ENCODE data around the gene ANKFN1.
"Not testable (repeated sequence)": the region's sequence is repeated elsewhere in the genome, so short reads cannot be mapped to it uniquely, and the experiment has no call there.

ANKFN1 gene

GRCh38 chr17:56288786-56289185, 135.5 kb downstream of the ANKFN1 start:
- DNase-seq (ENCODE audit: low spot score) = not testable (repeated sequence)

GRCh38 chr17:56289321-56289720, 136.0 kb downstream of the ANKFN1 start:
- no peak for DNase-seq (ENCODE audit: low spot score)

- DNase-seq (ENCODE audit: low spot score) = no peak
These were observed 137.0 kb downstream of the ANKFN1 start for GRCh38 chr17:56290101-56290801.

- DNase-seq (ENCODE audit: low spot score) = no peak
These were observed 137.5 kb downstream of the ANKFN1 start for GRCh38 chr17:56290802-56291118.

GRCh38 chr17:56291226-56291805, 138.0 kb downstream of the ANKFN1 start:
- no peak for DNase-seq (ENCODE audit: low spot score)

GRCh38 chr17:56292010-56292409, 138.7 kb downstream of the ANKFN1 start:
- DNase-seq (ENCODE audit: low spot score) = no peak

GRCh38 chr17:56292578-56292977, 139.3 kb downstream of the ANKFN1 start:
- no peak for DNase-seq (ENCODE audit: low spot score)

- DNase-seq (ENCODE audit: low spot score) = no peak
These were observed 143.9 kb downstream of the ANKFN1 start for GRCh38 chr17:56297184-56297583.

GRCh38 chr17:56298846-56299245, 145.6 kb downstream of the ANKFN1 start:
- no peak for DNase-seq (ENCODE audit: low spot score)

GRCh38 chr17:56300144-56300543, 146.9 kb downstream of the ANKFN1 start:
- no peak for DNase-seq (ENCODE audit: low spot score)

- no peak for DNase-seq (ENCODE audit: low spot score)
These were observed 151.7 kb downstream of the ANKFN1 start for GRCh38 chr17:56305007-56305406.

- no peak for DNase-seq (ENCODE audit: low spot score)
These were observed 156.6 kb downstream of the ANKFN1 start for GRCh38 chr17:56309897-56310296.

GRCh38 chr17:56310782-56311181, 157.5 kb downstream of the ANKFN1 start:
- no peak for DNase-seq (ENCODE audit: low spot score)

GRCh38 chr17:56313201-56313600, 159.9 kb downstream of the ANKFN1 start:
- DNase-seq (ENCODE audit: low spot score) = no peak

GRCh38 chr17:56314026-56314425, 160.8 kb downstream of the ANKFN1 start:
- no peak for DNase-seq (ENCODE audit: low spot score)

GRCh38 chr17:56314984-56315602, 161.8 kb downstream of the ANKFN1 start:
- no peak for DNase-seq (ENCODE audit: low spot score)

GRCh38 chr17:56316604-56317003, 163.3 kb downstream of the ANKFN1 start:
- no peak for DNase-seq (ENCODE audit: low spot score)

GRCh38 chr17:56317351-56318208, 164.3 kb downstream of the ANKFN1 start:
- DNase-seq (ENCODE audit: low spot score) = no peak

GRCh38 chr17:56319531-56319930, 166.3 kb downstream of the ANKFN1 start:
- peak; percentile 16 for DNase-seq (ENCODE audit: low spot score)

GRCh38 chr17:56320443-56320842, 167.2 kb downstream of the ANKFN1 start:
- DNase-seq (ENCODE audit: low spot score) = no peak

- DNase-seq (ENCODE audit: low spot score) = no peak
These were observed 169.7 kb downstream of the ANKFN1 start for GRCh38 chr17:56322991-56323390.

GRCh38 chr17:56324676-56325075, 171.4 kb downstream of the ANKFN1 start:
- DNase-seq (ENCODE audit: low spot score) = no peak
